CD4-positive, alpha-beta memory T cell (primary cell): ENCODE results near the gene NDUFAF5. TPM values are rescaled to one million over a fixed set of nuclear protein-coding genes. Genes with fewer than 3 reads are reported as not detected.

Experiments
- CTCF ChIA-PET: fragments of 350-600 bp; sonication (Branson Sonifier 250); formaldehyde crosslinking; loops from one replicate; lab custom pipeline; 2021; ENCODE audit warnings: inconsistent platforms; ENCODE audit not compliant: partially characterized antibody; lab: Charles Lee
- POLR2A ChIA-PET: fragments of 350-600 bp; sonication (Branson Sonifier 250); formaldehyde crosslinking; loops from one replicate; lab custom pipeline; 2021; ENCODE audit not compliant: partially characterized antibody; lab: Charles Lee
- DNase-seq, 5 donors: peaks; one replicate each; pipeline versions ENCODE4 v3.0.0 to v3.0.0-alpha.2; 2020 to 2022; ENCODE audit warnings: mixed read lengths in 1 of 5
- H3K27ac ChIP-seq: one replicate; pipeline ENCODE4 v1.7.0; 2013; ENCODE audit warnings: low read depth, low read length
- H3K27me3 ChIP-seq: 2 replicates; pipeline ENCODE4 v1.7.0; 2013; ENCODE audit warnings: mild to moderate bottlenecking, low read length, moderate library complexity; ENCODE audit not compliant: insufficient read depth
- H3K36me3 ChIP-seq: 2 replicates; pipeline ENCODE4 v1.7.0; 2013; ENCODE audit warnings: mild to moderate bottlenecking, low read length, moderate library complexity; ENCODE audit not compliant: insufficient read depth
- H3K4me1 ChIP-seq: 2 replicates; pipeline ENCODE4 v1.7.0; 2013; ENCODE audit warnings: mild to moderate bottlenecking, low read length, moderate library complexity; ENCODE audit not compliant: insufficient read depth
- H3K4me3 ChIP-seq, 2 donors: one replicate each; pipeline ENCODE4 v1.7.0; 2013; ENCODE audit warnings: low read length in 2 of 2, mild to moderate bottlenecking in 1 of 2
- H3K9me3 ChIP-seq, 2 donors: one replicate each; pipeline ENCODE4 v1.7.0; 2013; ENCODE audit warnings: low read length in 2 of 2, control low read depth in 1 of 2; ENCODE audit not compliant: control insufficient read depth in 1 of 2
- H3K27ac Mint-ChIP-seq, 7 donors: one replicate each; pipeline ENCODE4 v1.8.0; 2020 to 2021; ENCODE audit warnings: mixed read lengths in 7 of 7, mild to moderate bottlenecking in 6 of 7, inconsistent platforms in 3 of 7, moderate library complexity in 3 of 7
- H3K27me3 Mint-ChIP-seq, 2 donors: one replicate each; pipeline ENCODE4 v1.8.0; 2020 to 2021; ENCODE audit warnings: mixed read lengths in 2 of 2
- H3K36me3 Mint-ChIP-seq, 2 donors: one replicate each; pipeline ENCODE4 v1.8.0; 2020 to 2021; ENCODE audit warnings: mixed read lengths in 2 of 2, inconsistent platforms in 1 of 2, mild to moderate bottlenecking in 1 of 2
- H3K4me1 Mint-ChIP-seq, 4 donors: one replicate each; pipeline ENCODE4 v1.8.0; 2020 to 2021; ENCODE audit warnings: mixed read lengths in 4 of 4, mild to moderate bottlenecking in 1 of 4
- H3K4me3 Mint-ChIP-seq, 8 donors: one replicate each; pipeline ENCODE4 v1.8.0; 2020 to 2021; ENCODE audit warnings: mixed read lengths in 8 of 8, mild to moderate bottlenecking in 7 of 8, moderate library complexity in 6 of 8, inconsistent platforms in 3 of 8
- H3K9me3 Mint-ChIP-seq, 8 donors: one replicate each; pipeline ENCODE4 v1.8.0; 2020 to 2021; ENCODE audit warnings: mixed read lengths in 8 of 8, mild to moderate bottlenecking in 5 of 8, inconsistent platforms in 3 of 8, moderate library complexity in 1 of 8
- intact Hi-C: fragments of 100-400 bp; cut with micrococcal nuclease; formaldehyde crosslinking; loops from one replicate; pipeline ENCODE4 v1.15.1; 2023
- polyA plus RNA-seq, 2 donors: library from polyadenylated mRNA; unstranded; fragments of 300-500 nt; fragmentation: Illumina TruSeq; gene quantifications; one replicate each; pipeline ENCODE4 v1.2.3, GENCODE V29; 2021
- total RNA-seq, 2 experiments: library from RNA; stranded (reverse); gene quantifications; one replicate each; pipeline ENCODE4 v1.2.3, GENCODE V29; 2021

NDUFAF5 gene
- total and polyA plus RNA-seq, 4 experiments from 2014 or later = 4.0 to 26.8 (median 16.6) TPM

DNA sequence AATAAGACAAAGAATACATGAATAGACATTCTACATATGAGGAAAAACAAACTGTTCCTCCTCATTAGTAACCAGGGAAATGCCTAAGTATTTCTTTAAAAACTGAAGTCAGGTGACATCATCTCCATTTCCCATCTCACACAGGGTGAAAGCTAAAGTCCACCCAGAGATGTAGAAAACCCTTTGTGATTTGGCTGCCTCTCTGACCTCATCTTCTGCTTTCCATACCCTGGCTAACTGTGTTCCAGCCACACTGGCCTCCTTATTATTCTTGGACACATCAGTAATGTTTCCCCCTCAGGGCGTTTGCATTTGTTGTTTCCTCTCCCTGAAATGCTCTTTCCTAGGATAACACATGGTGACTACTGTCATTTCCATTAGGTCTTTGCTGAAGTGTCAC is 40.5 kb upstream of the NDUFAF5 start:
- Histone ChIP-seq H3K4me1 (no peaks in the 10 kb centered on the region), H3K4me3 (no peak overlapping the region), H3K27me3 (no peaks in the 10 kb centered on the region), H3K27ac (no peak overlapping the region), H3K36me3 (no peaks in the 10 kb centered on the region), H3K9me3 (no peaks in the 10 kb centered on the region)
- H3K9me3 Mint-ChIP-seq = peaks cover 0 to 11% (median 8%) of the 10 kb centered on the region in 8 donors
- H3K4me3 Mint-ChIP-seq = no peak overlapping the region
- intact Hi-C loops = no loop called here
- no peaks in the 10 kb centered on the region for H3K27me3 Mint-ChIP-seq
- H3K27ac Mint-ChIP-seq = peak overlapping the region in 1 of 7 donors; percentile 19
- CTCF ChIA-PET = no interaction called here
- peaks cover 0 to 8% (median 3%) of the 10 kb centered on the region in 4 donors for H3K4me1 Mint-ChIP-seq
- DNase-seq = no peak
- H3K36me3 Mint-ChIP-seq = peaks cover 31 to 52% of the 10 kb centered on the region in 2 donors
- POLR2A ChIA-PET = no interaction called here

DNA sequence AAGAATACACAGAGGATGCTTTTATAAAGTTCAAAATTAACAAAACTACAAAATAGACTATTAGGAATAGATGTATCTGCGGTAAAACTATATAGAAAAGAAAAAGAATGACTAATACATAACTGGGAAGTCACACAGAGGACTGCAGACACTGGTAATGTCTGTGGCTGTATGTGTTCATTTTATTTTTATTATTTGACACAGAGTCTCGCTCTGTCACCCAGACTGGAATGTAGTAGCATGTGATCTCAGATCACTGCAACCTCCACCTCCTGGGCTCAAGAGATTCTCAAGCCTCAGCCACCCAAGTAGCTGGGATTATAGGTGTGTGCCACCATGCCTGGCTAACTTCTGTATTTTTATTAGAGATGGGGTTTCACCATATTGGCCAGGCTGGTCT is 39.0 kb upstream of the NDUFAF5 start:
- H3K4me1 ChIP-seq = no peaks in the 10 kb centered on the region
- H3K9me3 ChIP-seq = no peaks in the 10 kb centered on the region
- Mint-ChIP-seq H3K27ac (no peak overlapping the region), H3K4me1 (peaks cover 0 to 7% (median 3%) of the 10 kb centered on the region in 4 donors), H3K27me3 (no peaks in the 10 kb centered on the region), H3K36me3 (peaks cover 26 to 46% of the 10 kb centered on the region in 2 donors), H3K4me3 (no peak overlapping the region), H3K9me3 (peaks cover 0 to 7% (median 5%) of the 10 kb centered on the region in 8 donors)
- H3K36me3 ChIP-seq = no peaks in the 10 kb centered on the region
- intact Hi-C loops = no loop called here
- ChIA-PET CTCF (interaction anchor here (1.1 kb wide), 1 partner anchor 11 kb away, joined by 3 read pairs; no protein-coding TSS in a partner anchor), POLR2A (no interaction called here)
- no peak for DNase-seq
- H3K27me3 ChIP-seq = no peaks in the 10 kb centered on the region
- no peak overlapping the region for H3K27ac ChIP-seq
- no peak overlapping the region for H3K4me3 ChIP-seq

DNA sequence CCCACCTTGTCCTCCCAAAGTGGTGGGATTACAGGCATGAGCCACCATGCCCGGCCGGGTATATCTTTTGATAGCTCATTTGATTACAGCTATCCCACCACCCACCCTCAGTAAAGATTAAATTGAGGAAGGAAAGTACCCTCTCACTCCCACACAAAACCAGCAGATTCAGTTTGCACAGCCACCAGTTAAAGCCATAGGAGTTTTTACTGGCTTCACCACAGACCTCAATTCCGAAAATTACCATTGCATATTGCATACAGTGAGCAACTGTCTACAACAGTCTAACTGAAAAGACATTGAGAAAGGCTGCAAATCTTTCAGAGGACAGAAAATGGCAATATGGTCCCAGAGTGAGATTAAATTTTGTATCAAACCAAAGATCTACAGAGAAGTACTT is 35.0 kb upstream of the NDUFAF5 start:
- Histone ChIP-seq H3K27ac (no peak overlapping the region), H3K4me3 (no peak overlapping the region), H3K4me1 (no peaks in the 10 kb centered on the region), H3K27me3 (no peaks in the 10 kb centered on the region), H3K9me3 (no peaks in the 10 kb centered on the region), H3K36me3 (peaks cover 3% of the 10 kb centered on the region)
- POLR2A ChIA-PET = no interaction called here
- H3K4me3 Mint-ChIP-seq = no peak overlapping the region
- intact Hi-C loops = no loop called here
- no peak for DNase-seq
- no peaks in the 10 kb centered on the region for H3K9me3 Mint-ChIP-seq
- H3K36me3 Mint-ChIP-seq = peaks cover 13 to 15% of the 10 kb centered on the region in 2 donors
- H3K27ac Mint-ChIP-seq = no peak overlapping the region
- peaks cover 0 to under 1% (median 0%) of the 10 kb centered on the region in 4 donors for H3K4me1 Mint-ChIP-seq
- no peaks in the 10 kb centered on the region for H3K27me3 Mint-ChIP-seq
- CTCF ChIA-PET = no interaction called here

DNA sequence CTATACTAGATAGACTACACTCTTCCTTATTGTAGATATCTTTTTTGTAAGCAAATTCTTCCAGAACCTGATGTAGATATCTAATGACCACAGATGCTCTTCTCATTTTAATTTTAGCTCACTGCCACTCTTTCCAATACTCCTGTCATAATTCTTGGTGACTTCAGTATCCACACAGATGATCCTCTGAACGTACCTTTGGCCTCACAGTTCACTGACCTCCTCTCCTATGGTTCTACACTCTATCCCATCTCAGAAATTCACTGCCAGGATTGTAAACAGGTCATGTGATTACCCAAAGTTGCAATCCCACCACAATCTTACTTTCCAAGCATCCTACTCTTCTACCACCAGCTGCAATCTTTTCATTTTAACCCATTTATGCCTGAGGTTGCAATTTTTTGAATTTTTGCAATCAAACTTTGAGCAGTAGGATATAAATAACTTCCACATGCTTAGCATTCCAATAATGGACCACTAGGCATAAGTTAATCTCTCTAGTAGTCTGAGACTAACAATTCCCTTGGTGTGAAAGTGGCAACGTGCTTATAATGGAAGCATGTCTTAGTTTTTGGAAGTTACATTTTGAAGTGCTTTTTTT is 31.3 kb upstream of the NDUFAF5 start:
- Histone ChIP-seq H3K4me3 (no peak overlapping the region), H3K9me3 (no peaks in the 10 kb centered on the region), H3K27me3 (no peaks in the 10 kb centered on the region), H3K27ac (no peak overlapping the region), H3K4me1 (no peaks in the 10 kb centered on the region), H3K36me3 (peaks cover 9% of the 10 kb centered on the region)
- Mint-ChIP-seq H3K4me1 (no peaks in the 10 kb centered on the region), H3K27ac (no peak overlapping the region), H3K27me3 (no peaks in the 10 kb centered on the region), H3K4me3 (no peak overlapping the region), H3K9me3 (no peaks in the 10 kb centered on the region), H3K36me3 (peaks cover 24 to 30% of the 10 kb centered on the region in 2 donors)
- CTCF ChIA-PET = interaction anchor here (0.9 to 1.7 kb wide), 2 partner anchors 9 to 19 kb away, joined by 3 to 7 read pairs; no protein-coding TSS in a partner anchor
- DNase-seq = no peak
- intact Hi-C loops = no loop called here
- POLR2A ChIA-PET = no interaction called here

DNA sequence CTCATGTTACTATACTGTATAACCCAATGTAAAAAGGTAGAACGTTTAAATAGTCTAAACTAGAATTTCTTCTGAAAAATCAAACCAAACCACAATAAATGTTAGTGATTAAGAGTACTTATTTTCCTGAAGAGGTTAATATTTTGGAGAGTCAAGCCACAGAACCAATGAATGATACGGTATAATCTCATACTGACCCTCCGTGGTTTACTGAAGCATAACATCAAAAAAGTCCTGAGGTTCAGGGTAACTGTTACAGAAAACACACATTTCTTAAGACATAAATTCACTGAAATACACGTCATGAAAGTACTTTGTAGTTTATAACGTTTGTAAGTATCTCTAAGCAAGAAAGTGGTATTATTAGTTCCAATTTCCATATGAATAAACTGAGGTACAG is 29.0 kb upstream of the NDUFAF5 start:
- no peak for DNase-seq
- Histone ChIP-seq H3K36me3 (peaks cover 23% of the 10 kb centered on the region), H3K4me1 (no peaks in the 10 kb centered on the region), H3K27me3 (no peaks in the 10 kb centered on the region), H3K4me3 (no peak overlapping the region), H3K9me3 (no peaks in the 10 kb centered on the region), H3K27ac (no peak overlapping the region)
- intact Hi-C loops = no loop called here
- no peaks in the 10 kb centered on the region for H3K27me3 Mint-ChIP-seq
- H3K36me3 Mint-ChIP-seq = peaks cover 31 to 41% of the 10 kb centered on the region in 2 donors
- H3K4me1 Mint-ChIP-seq = no peaks in the 10 kb centered on the region
- H3K4me3 Mint-ChIP-seq = no peak overlapping the region
- ChIA-PET POLR2A (interaction anchor here (0.5 kb wide), 1 partner anchor 211 kb away, joined by 3 read pairs; no protein-coding TSS in a partner anchor), CTCF (no interaction called here)
- H3K27ac Mint-ChIP-seq = no peak overlapping the region
- no peaks in the 10 kb centered on the region for H3K9me3 Mint-ChIP-seq

DNA sequence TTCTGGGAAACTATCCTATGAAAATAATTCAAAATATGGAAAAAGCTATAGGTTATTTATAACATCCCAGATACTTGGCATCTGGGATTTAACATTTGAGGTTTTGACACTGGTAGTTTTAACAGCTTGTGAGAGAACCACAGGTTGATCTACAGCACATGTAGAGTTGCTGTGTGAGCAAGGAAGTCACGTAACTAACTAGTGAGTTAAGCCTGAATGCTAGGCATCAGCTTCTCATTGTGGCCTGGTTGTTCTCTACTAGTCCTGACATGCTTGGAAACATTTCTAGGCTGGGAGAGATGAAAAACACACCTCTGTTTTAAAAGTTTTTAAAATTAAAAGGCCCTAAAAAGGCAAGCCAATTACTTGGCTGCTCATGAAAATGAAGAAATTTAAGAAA is 28.3 kb upstream of the NDUFAF5 start:
- ChIA-PET CTCF (interaction anchor here (3.1 kb wide), 1 partner anchor 15 kb away, joined by 9 read pairs; no protein-coding TSS in a partner anchor), POLR2A (interaction anchor here (0.5 kb wide), 1 partner anchor 211 kb away, joined by 3 read pairs; no protein-coding TSS in a partner anchor)
- no peaks in the 10 kb centered on the region for H3K9me3 Mint-ChIP-seq
- H3K27ac Mint-ChIP-seq = no peak overlapping the region
- Histone ChIP-seq H3K27ac (no peak overlapping the region), H3K9me3 (no peaks in the 10 kb centered on the region), H3K4me1 (no peaks in the 10 kb centered on the region), H3K27me3 (no peaks in the 10 kb centered on the region), H3K36me3 (peaks cover 20% of the 10 kb centered on the region), H3K4me3 (no peak overlapping the region)
- DNase-seq = no peak
- no peak overlapping the region for H3K4me3 Mint-ChIP-seq
- intact Hi-C loops = no loop called here
- no peaks in the 10 kb centered on the region for H3K27me3 Mint-ChIP-seq
- no peaks in the 10 kb centered on the region for H3K4me1 Mint-ChIP-seq
- peaks cover 25 to 36% of the 10 kb centered on the region in 2 donors for H3K36me3 Mint-ChIP-seq

DNA sequence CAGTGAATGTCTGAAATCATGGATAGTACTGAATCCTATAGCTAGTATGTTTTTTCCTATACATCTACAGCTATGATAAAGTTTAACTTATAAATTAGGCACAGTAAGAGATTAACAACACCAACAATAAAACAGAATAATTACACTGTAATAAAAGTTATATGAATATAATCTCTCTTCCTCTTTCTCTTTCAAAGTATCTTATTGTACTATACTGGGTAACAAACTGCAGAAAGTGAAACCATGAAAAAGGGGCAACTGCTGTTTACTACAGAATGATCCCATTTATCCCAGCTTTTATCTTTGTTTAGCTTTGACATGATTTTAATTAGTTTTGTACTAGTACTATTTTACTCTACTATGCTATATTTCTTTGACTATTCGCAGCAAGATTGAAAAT is 25.9 kb upstream of the NDUFAF5 start:
- Mint-ChIP-seq H3K27me3 (no peaks in the 10 kb centered on the region), H3K4me3 (no peak overlapping the region), H3K36me3 (peaks cover 29 to 44% of the 10 kb centered on the region in 2 donors), H3K27ac (no peak overlapping the region), H3K9me3 (no peaks in the 10 kb centered on the region), H3K4me1 (no peaks in the 10 kb centered on the region)
- ChIA-PET CTCF (interaction anchor here (3.1 kb wide), 1 partner anchor 13 kb away, joined by 9 read pairs; no protein-coding TSS in a partner anchor), POLR2A (interaction anchor here (0.6 kb wide), 1 partner anchor 13 kb away, joined by 3 read pairs; no protein-coding TSS in a partner anchor)
- no peak overlapping the region for H3K4me3 ChIP-seq
- no peaks in the 10 kb centered on the region for H3K27me3 ChIP-seq
- H3K4me1 ChIP-seq = no peaks in the 10 kb centered on the region
- no peaks in the 10 kb centered on the region for H3K9me3 ChIP-seq
- no peak overlapping the region for H3K27ac ChIP-seq
- DNase-seq = no peak
- H3K36me3 ChIP-seq = peaks cover 20% of the 10 kb centered on the region
- intact Hi-C loops = no loop called here
